Measurements from ENCODE around the gene C11orf24.

- TF ChIP-seq CTCF (IDR thresholded peaks at IDR 0.05) (no peak), POLR2A (IDR thresholded peaks at IDR 0.05) (no peak)
Measured at GRCh38 chr11:68223275-68223674, 48.5 kb downstream of the C11orf24 start.
